DOHH2 (cell line): ENCODE results near the gene PCAT7.
"Not testable (repeated sequence)": the region's sequence is repeated elsewhere in the genome, so short reads cannot be mapped to it uniquely, and the experiment has no call there.

Experiments
- H3F3A ChIP-seq: fragments of 200-600 bp; sonication (generic), shearing (Covaris generic); 2 replicates; pipeline ENCODE4 v1.6.0; 2016; ENCODE audit warnings: antibody characterized with exemption, mild to moderate bottlenecking; ENCODE audit not compliant: control insufficient read depth, insufficient read depth
- H3K27ac ChIP-seq: fragments of 200-600 bp; sonication (generic); 2 replicates; pipeline ENCODE4 v1.5.1; 2014; ENCODE audit warnings: low read depth, mild to moderate bottlenecking, low read length, moderate library complexity
- H3K27me3 ChIP-seq: fragments of 200-600 bp; sonication (generic); 2 replicates; pipeline ENCODE4 v1.6.1; 2014; ENCODE audit warnings: mild to moderate bottlenecking, low read length, mixed read lengths; ENCODE audit not compliant: control insufficient read depth
- H3K36me3 ChIP-seq: fragments of 200-600 bp; sonication (generic); 2 replicates; pipeline ENCODE4 v1.6.1; 2014; ENCODE audit warnings: mild to moderate bottlenecking, low read length, moderate library complexity, mixed read lengths; ENCODE audit not compliant: control insufficient read depth
- H3K4me1 ChIP-seq: fragments of 200-600 bp; sonication (generic); 2 replicates; pipeline ENCODE4 v1.6.1; 2014; ENCODE audit warnings: mild to moderate bottlenecking, low read length, mixed read lengths; ENCODE audit not compliant: control insufficient read depth
- H3K4me2 ChIP-seq: fragments of 200-600 bp; sonication (generic); 2 replicates; pipeline ENCODE4 v1.6.0; 2014; ENCODE audit warnings: mild to moderate bottlenecking, low read length, moderate library complexity
- H3K4me3 ChIP-seq: fragments of 200-600 bp; sonication (generic); 2 replicates; pipeline ENCODE4 v1.5.1; 2014; ENCODE audit warnings: mild to moderate bottlenecking, low read length, mixed read lengths
- H3K79me2 ChIP-seq: fragments of 200-600 bp; sonication (generic); 2 replicates; pipeline ENCODE4 v1.6.1; 2014; ENCODE audit warnings: mild to moderate bottlenecking, low read length, mixed read lengths; ENCODE audit not compliant: control insufficient read depth
- H3K9me2 ChIP-seq: fragments of 200-600 bp; sonication (generic); replicated peaks from 2 replicates; pipeline ENCODE4 v1.6.1; 2014; ENCODE audit warnings: mild to moderate bottlenecking, low read length, mixed read lengths; ENCODE audit not compliant: control insufficient read depth
- H3K9me3 ChIP-seq: fragments of 200-600 bp; sonication (generic); 2 replicates; pipeline ENCODE4 v1.6.1; 2014; ENCODE audit warnings: antibody characterized with exemption, low read length, mixed read lengths; ENCODE audit not compliant: control insufficient read depth, insufficient read depth
- H4K20me1 ChIP-seq: fragments of 200-600 bp; sonication (generic); 2 replicates; pipeline ENCODE4 v1.6.0; 2014; ENCODE audit warnings: low read depth, mild to moderate bottlenecking, antibody characterized with exemption, low read length, moderate library complexity; ENCODE audit not compliant: control insufficient read depth, insufficient read depth
- CTCF ChIP-seq: fragments of 200-600 bp; sonication (generic); IDR thresholded peaks from one replicate; pipeline ENCODE4 v1.5.1; 2014; ENCODE audit warnings: antibody characterized with exemption, mild to moderate bottlenecking, low read depth, low read length; ENCODE audit not compliant: poor library complexity, severe bottlenecking
- EZH2phosphoT487 ChIP-seq: fragments of 200-600 bp; sonication (generic); IDR thresholded peaks from 2 replicates; pipeline ENCODE4 v1.6.1; 2017; ENCODE audit warnings: borderline replicate concordance, mild to moderate bottlenecking, antibody characterized with exemption, low read length, moderate library complexity, mixed read lengths

Gene PCAT7

GRCh38 chr9:94554439-94555331 lies at the start of gene PCAT7:
PCAT7 (plus strand) TSS chr9:94555083.
- no peak within 1 kb of the TSS for H3K4me3 ChIP-seq

GRCh38 chr9:94506370-94506769 lies 48.5 kb upstream of the PCAT7 start:
- not testable (repeated sequence) for H3K4me3 ChIP-seq, H3K4me2 ChIP-seq, H4K20me1 ChIP-seq, H3K79me2 ChIP-seq, H3K27me3 ChIP-seq, H3K9me2 ChIP-seq, H3K9me3 ChIP-seq, H3K27ac ChIP-seq, H3F3A ChIP-seq, H3K36me3 ChIP-seq
- H3K4me1 ChIP-seq = peaks cover 57% of the 10 kb centered on the region

More at GRCh38 chr9:94554439-94555331, at the start of gene PCAT7:
- Histone ChIP-seq H3K36me3 (no peaks in the 10 kb centered on the region), H3F3A (no peaks in the 10 kb centered on the region), H3K9me3 (no peaks in the 10 kb centered on the region), H3K4me2 (peak within 1 kb of the TSS; percentile 10; the same call in 1 of the 2 replicates), H3K9me2 (no peaks in the 10 kb centered on the region), H4K20me1 (no peaks in the 10 kb centered on the region), H3K4me1 (no peaks in the 10 kb centered on the region), H3K27me3 (no peaks in the 10 kb centered on the region), H3K27ac (no peak within 1 kb of the TSS), H3K79me2 (no peaks in the 10 kb centered on the region)
- peak; percentile 42 for TF ChIP-seq CTCF
- no peak for TF ChIP-seq EZH2phosphoT487

GRCh38 chr9:94507531-94508258 lies 47.2 kb upstream of the PCAT7 start:
- H3K4me1 ChIP-seq = peaks cover 66% of the 10 kb centered on the region
- no peaks in the 10 kb centered on the region; the same call in 1 of the 2 replicates for H3K27me3 ChIP-seq
- TF ChIP-seq EZH2phosphoT487 (no peak), CTCF (no peak)
- H3K4me3 ChIP-seq = no peak overlapping the region
- no peaks in the 10 kb centered on the region for H3K79me2 ChIP-seq
- H4K20me1 ChIP-seq = no peaks in the 10 kb centered on the region
- peaks cover 4% of the 10 kb centered on the region; the same call in 1 of the 2 replicates for H3K36me3 ChIP-seq
- peak overlapping the region; percentile 59 for H3K27ac ChIP-seq
- H3F3A ChIP-seq = peaks cover 4% of the 10 kb centered on the region
- no peaks in the 10 kb centered on the region for H3K9me2 ChIP-seq
- H3K4me2 ChIP-seq = peak overlapping the region; percentile 33
- no peaks in the 10 kb centered on the region for H3K9me3 ChIP-seq
